Activated naive CD8-positive, alpha-beta T cell treated with anti-CD3 and anti-CD28 coated beads, Interleukin-2, amount 50 U/mL, for 24 hours (primary cell): ENCODE results near the gene SYTL2.
"Not testable (repeated sequence)": the region's sequence is repeated elsewhere in the genome, so short reads cannot be mapped to it uniquely, and the experiment has no call there.

Experiments
- ATAC-seq: fragments of 150-1000 bp; cut with Tn5 transposase; one replicate; pipeline ENCODE4 v1.10.0; 2021
- DNase-seq: peaks from one replicate; pipeline ENCODE4 v3.0.0; 2021
- H3K27ac Mint-ChIP-seq: one replicate; pipeline ENCODE4 v1.8.0; 2021; ENCODE audit warnings: mild to moderate bottlenecking, mixed read lengths
- H3K27me3 Mint-ChIP-seq: one replicate; pipeline ENCODE4 v1.8.0; 2021; ENCODE audit warnings: mixed read lengths
- H3K36me3 Mint-ChIP-seq: one replicate; pipeline ENCODE4 v1.8.0; 2021; ENCODE audit warnings: low read depth, mixed read lengths
- H3K4me1 Mint-ChIP-seq: one replicate; pipeline ENCODE4 v1.8.0; 2021; ENCODE audit warnings: mixed read lengths
- H3K4me3 Mint-ChIP-seq: one replicate; pipeline ENCODE4 v1.8.0; 2021; ENCODE audit warnings: mild to moderate bottlenecking, moderate library complexity, mixed read lengths
- H3K9me3 Mint-ChIP-seq: one replicate; pipeline ENCODE4 v1.8.0; 2021; ENCODE audit warnings: mixed read lengths

Gene SYTL2

DNA sequence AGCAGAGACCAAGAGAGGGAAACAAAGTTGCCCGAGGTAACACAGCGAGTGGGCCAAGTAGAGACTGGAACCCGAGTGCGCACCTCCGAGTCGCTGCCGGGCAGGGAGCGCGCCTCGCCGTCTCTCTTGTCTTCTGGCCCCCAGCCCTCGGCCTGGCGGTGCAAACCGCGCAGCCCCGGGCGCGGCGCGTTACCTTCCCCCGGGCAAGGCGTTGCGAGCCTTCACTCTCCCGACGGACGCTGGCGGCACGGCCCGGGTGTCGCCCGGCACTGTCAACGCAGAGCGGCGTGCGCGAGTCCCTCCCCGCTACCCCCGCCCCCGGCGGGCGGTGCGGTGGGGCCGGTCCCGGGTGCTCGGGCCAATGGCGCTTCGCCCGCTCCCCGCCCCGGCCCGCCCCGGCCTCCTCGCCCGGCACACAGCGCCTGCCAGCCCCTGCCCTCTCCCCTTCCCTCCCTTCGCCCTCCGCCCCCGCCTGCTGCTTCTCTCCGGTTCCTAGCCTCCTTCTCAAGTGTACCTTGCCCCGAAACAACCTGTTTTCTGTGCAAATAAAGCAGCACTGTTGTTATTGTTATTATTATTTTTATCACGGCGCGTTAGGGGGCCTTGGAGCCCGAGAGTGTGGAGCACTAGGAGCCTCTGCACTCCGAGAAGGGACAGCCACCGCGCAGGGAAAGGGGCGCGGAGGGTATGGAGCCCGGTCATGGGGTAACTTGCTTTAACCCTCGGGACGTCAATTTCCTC lies at the start of gene SYTL2:
Gene SYTL2, minus strand, starts transcription at position 271 of the 741 bp plus-strand sequence. CDS start 53,416 bp downstream, outside the sequence.
- Mint-ChIP-seq H3K27me3 (peaks cover 7% of the 10 kb centered on the region), H3K4me3 (peak within 1 kb of the TSS; percentile 82), H3K36me3 (no peaks in the 10 kb centered on the region), H3K4me1 (peaks cover 28% of the 10 kb centered on the region), H3K9me3 (no peaks in the 10 kb centered on the region), H3K27ac (peak within 1 kb of the TSS; percentile 56)
- peak; percentile 77 for DNase-seq
- peak; percentile 95 for ATAC-seq

- H3K36me3 Mint-ChIP-seq, DNase-seq, H3K4me3 Mint-ChIP-seq, ATAC-seq, H3K27me3 Mint-ChIP-seq, H3K9me3 Mint-ChIP-seq, H3K27ac Mint-ChIP-seq, H3K4me1 Mint-ChIP-seq: not testable (repeated sequence)
Observed at GRCh38 chr11:85859541-85859940, 48.6 kb upstream of the SYTL2 start.

DNA sequence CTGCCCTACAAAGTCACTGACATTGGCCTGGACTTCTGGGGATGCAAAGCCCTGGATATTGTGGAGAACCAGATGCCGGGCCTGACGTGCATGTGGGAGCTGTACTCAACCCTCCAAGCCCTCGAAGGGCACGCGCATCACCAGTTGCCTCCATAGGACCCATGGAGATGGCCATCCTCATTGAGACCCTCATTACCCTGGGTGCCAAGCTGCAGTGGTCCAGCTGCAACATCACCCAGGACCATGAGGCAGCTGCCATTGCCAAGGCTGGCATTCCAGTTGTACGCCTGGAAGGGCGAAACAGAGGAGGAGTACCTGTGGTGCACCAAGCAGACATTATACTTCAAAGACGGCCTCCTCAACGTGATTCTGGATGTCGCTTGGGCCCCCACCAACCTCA lies 46.2 kb upstream of the SYTL2 start:
- H3K4me1 Mint-ChIP-seq = peaks cover 9% of the 10 kb centered on the region
- ATAC-seq = no peak
- H3K27ac Mint-ChIP-seq = no peak overlapping the region
- H3K4me3 Mint-ChIP-seq = no peak overlapping the region
- H3K9me3 Mint-ChIP-seq = no peaks in the 10 kb centered on the region
- H3K36me3 Mint-ChIP-seq = no peaks in the 10 kb centered on the region
- no peak for DNase-seq
- H3K27me3 Mint-ChIP-seq = peaks cover 3% of the 10 kb centered on the region

GRCh38 chr11:85855341-85855656 lies 44.4 kb upstream of the SYTL2 start, which contains the start of gene CCDC83:
Gene CCDC83 (plus strand): TSS chr11:85855383. CDS start chr11:85865124, 9,741 bp downstream.
- ATAC-seq (no peak), DNase-seq (no peak)
- Mint-ChIP-seq H3K4me1 (peaks cover 9% of the 10 kb centered on the region), H3K36me3 (no peaks in the 10 kb centered on the region), H3K9me3 (no peaks in the 10 kb centered on the region), H3K27me3 (peaks cover 3% of the 10 kb centered on the region), H3K4me3 (peak within 1 kb of the TSS; percentile 81), H3K27ac (peak within 1 kb of the TSS; percentile 84)

GRCh38 chr11:85854557-85855340 lies 43.8 kb upstream of the SYTL2 start:
- Mint-ChIP-seq H3K36me3 (peaks cover 1% of the 10 kb centered on the region), H3K27ac (peak overlapping the region; percentile 84), H3K4me1 (peaks cover 9% of the 10 kb centered on the region), H3K9me3 (no peaks in the 10 kb centered on the region), H3K27me3 (peaks cover 3% of the 10 kb centered on the region), H3K4me3 (peak overlapping the region; percentile 81)
- ATAC-seq = peak; percentile 98
- peak; percentile 94 for DNase-seq

GRCh38 chr11:85854212-85854556 lies 43.2 kb upstream of the SYTL2 start:
- peaks cover 1% of the 10 kb centered on the region for H3K36me3 Mint-ChIP-seq
- no peaks in the 10 kb centered on the region for H3K27me3 Mint-ChIP-seq
- DNase-seq (no peak), ATAC-seq (no peak)
- H3K4me1 Mint-ChIP-seq = peaks cover 9% of the 10 kb centered on the region
- H3K27ac Mint-ChIP-seq = peak overlapping the region; percentile 84
- H3K4me3 Mint-ChIP-seq = peak overlapping the region; percentile 81
- no peaks in the 10 kb centered on the region for H3K9me3 Mint-ChIP-seq

- not testable (repeated sequence) for H3K4me1 Mint-ChIP-seq, H3K27ac Mint-ChIP-seq, DNase-seq, H3K27me3 Mint-ChIP-seq, ATAC-seq, H3K36me3 Mint-ChIP-seq, H3K9me3 Mint-ChIP-seq, H3K4me3 Mint-ChIP-seq
Observed at GRCh38 chr11:85853541-85853940, 42.6 kb upstream of the SYTL2 start.

DNA sequence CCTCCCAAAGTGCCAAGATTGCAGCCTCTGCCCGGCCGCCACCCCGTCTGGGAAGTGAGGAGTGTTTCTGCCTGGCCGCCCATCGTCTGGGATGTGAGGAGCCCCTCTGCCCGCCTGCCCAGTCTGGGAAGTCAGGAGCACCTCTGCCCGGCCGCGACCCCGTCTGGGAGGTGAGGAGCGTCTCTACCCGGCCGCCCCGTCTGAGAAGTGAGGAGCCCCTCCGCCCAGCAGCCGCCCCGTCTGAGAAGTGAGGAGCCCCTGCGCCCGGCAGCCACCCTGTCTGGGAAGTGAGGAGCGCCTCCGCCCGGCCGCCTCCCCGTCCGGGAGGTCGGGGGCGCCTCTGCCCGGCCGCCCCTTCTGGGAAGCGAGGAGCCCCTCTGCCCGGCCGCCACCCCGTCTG lies 41.8 kb upstream of the SYTL2 start:
- H3K9me3 Mint-ChIP-seq, ATAC-seq, H3K4me3 Mint-ChIP-seq, H3K4me1 Mint-ChIP-seq, DNase-seq, H3K27ac Mint-ChIP-seq, H3K36me3 Mint-ChIP-seq, H3K27me3 Mint-ChIP-seq: not testable (repeated sequence)

- Mint-ChIP-seq H3K36me3 (peaks cover 1% of the 10 kb centered on the region), H3K4me3 (no peak overlapping the region), H3K9me3 (no peaks in the 10 kb centered on the region), H3K27ac (no peak overlapping the region), H3K27me3 (no peaks in the 10 kb centered on the region), H3K4me1 (peaks cover 12% of the 10 kb centered on the region)
- ATAC-seq = no peak
- DNase-seq = no peak
Observed at GRCh38 chr11:85848556-85848955, 37.6 kb upstream of the SYTL2 start.

- DNase-seq (no peak), ATAC-seq (no peak)
- Mint-ChIP-seq H3K4me1 (peaks cover 12% of the 10 kb centered on the region), H3K27ac (no peak overlapping the region), H3K36me3 (peaks cover 1% of the 10 kb centered on the region), H3K4me3 (no peak overlapping the region), H3K27me3 (no peaks in the 10 kb centered on the region), H3K9me3 (no peaks in the 10 kb centered on the region)
Observed at GRCh38 chr11:85848006-85848405, 37.1 kb upstream of the SYTL2 start.

- no peaks in the 10 kb centered on the region for H3K9me3 Mint-ChIP-seq
- no peak for DNase-seq
- no peak overlapping the region for H3K27ac Mint-ChIP-seq
- no peaks in the 10 kb centered on the region for H3K27me3 Mint-ChIP-seq
- peaks cover 12% of the 10 kb centered on the region for H3K4me1 Mint-ChIP-seq
- ATAC-seq = no peak
- no peak overlapping the region for H3K4me3 Mint-ChIP-seq
- H3K36me3 Mint-ChIP-seq = peaks cover 1% of the 10 kb centered on the region
Observed at GRCh38 chr11:85847436-85847835, 36.5 kb upstream of the SYTL2 start.

GRCh38 chr11:85845124-85845631 lies 34.2 kb upstream of the SYTL2 start:
- no peaks in the 10 kb centered on the region for H3K9me3 Mint-ChIP-seq
- H3K27ac Mint-ChIP-seq = no peak overlapping the region
- peaks cover 1% of the 10 kb centered on the region for H3K36me3 Mint-ChIP-seq
- H3K27me3 Mint-ChIP-seq = no peaks in the 10 kb centered on the region
- no peak overlapping the region for H3K4me3 Mint-ChIP-seq
- ATAC-seq (no peak), DNase-seq (no peak)
- peaks cover 12% of the 10 kb centered on the region for H3K4me1 Mint-ChIP-seq

- H3K27ac Mint-ChIP-seq = no peak overlapping the region
- H3K4me3 Mint-ChIP-seq = no peak overlapping the region
- H3K36me3 Mint-ChIP-seq = no peaks in the 10 kb centered on the region
- DNase-seq = no peak
- peak; percentile 90 for ATAC-seq
- H3K9me3 Mint-ChIP-seq = no peaks in the 10 kb centered on the region
- H3K27me3 Mint-ChIP-seq = no peaks in the 10 kb centered on the region
- peaks cover 12% of the 10 kb centered on the region for H3K4me1 Mint-ChIP-seq
Observed at GRCh38 chr11:85844439-85845123, 33.6 kb upstream of the SYTL2 start.

DNA sequence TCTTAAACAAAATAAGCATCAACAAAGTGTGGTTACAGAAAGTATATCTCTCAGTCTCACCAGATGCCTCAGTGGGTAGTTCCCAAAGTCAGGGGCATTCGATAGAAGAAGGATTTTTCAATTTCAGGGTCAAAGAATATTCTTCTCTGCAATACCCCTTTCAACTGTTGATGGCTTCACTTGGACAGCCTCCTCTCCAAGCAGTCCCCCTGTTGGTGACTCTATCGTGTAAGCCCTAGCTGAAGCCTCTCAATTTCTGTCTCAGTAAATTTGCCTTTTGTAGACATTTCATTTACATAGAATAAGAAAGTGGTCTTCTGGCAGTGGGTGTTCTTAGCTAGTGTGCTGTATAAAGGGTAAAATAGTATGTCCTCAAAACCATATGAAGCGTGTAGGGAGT lies 33.0 kb upstream of the SYTL2 start:
- ATAC-seq (no peak), DNase-seq (no peak)
- Mint-ChIP-seq H3K4me1 (peaks cover 12% of the 10 kb centered on the region), H3K9me3 (no peaks in the 10 kb centered on the region), H3K27me3 (no peaks in the 10 kb centered on the region), H3K27ac (no peak overlapping the region), H3K4me3 (no peak overlapping the region), H3K36me3 (no peaks in the 10 kb centered on the region)

DNA sequence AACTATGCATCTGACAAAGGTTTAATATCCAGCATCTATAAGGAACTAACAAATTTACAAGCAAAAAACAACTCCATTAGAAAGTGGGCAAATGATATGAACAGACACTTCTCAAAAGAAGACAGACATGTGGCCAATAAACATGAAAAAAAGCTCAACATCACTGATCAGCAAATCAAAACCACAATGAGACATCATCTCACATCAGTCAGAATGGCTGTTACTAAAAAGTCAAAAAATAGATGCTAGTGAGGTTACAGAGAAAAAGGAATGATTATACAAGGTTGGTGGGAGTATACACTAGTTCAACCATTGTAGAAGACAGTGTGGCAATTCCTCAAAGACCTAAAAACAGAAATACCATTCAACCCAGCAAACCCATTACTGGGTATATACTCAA lies 30.0 kb upstream of the SYTL2 start:
- ATAC-seq, H3K9me3 Mint-ChIP-seq, DNase-seq, H3K36me3 Mint-ChIP-seq, H3K27me3 Mint-ChIP-seq, H3K4me3 Mint-ChIP-seq, H3K27ac Mint-ChIP-seq: not testable (repeated sequence)
- H3K4me1 Mint-ChIP-seq = peaks cover 11% of the 10 kb centered on the region
